ENCODE data around the gene MAST4.

The MAST4 gene

DNA sequence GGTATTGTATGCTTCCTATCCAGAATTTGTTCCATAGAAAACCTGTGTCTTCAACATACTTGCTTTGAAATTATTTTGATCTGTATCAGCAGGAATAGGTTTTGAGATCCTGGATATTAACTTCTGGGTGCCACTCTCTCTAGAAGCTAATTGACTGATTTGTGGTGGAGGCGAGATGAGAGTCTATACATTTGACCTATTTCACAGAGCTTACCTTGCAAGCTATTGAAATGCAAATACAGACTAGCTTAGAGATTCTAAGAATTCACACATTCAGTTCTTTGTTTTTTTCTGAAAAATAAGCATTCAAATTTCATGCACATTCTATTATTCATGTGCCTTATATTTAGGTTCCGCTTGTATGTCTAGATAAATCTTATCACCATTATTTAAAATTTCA lies 246.3 kb downstream of the MAST4 start:
- no peak for DNase-seq (ENCODE audit: low read depth)

DNA sequence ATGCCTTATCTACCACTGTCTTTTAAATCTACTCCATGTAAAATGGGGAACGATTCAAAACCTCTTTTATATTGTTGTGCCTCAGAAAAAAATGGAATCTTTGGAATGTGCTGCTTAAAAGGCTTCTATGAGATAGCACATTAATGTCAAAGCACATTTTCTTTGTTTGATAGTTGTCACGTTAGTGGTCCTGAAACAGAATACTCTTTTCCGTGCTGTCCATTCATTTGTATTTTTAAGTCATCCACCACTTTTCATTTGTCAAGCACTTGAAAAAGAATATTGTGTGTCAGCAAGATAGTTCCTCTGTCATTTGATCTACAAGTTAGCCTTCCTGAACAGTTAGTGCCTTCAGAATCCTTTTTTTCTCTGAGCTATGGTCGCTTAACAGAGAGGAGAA lies 246.9 kb downstream of the MAST4 start:
- no peak for DNase-seq (ENCODE audit: low read depth)

DNA sequence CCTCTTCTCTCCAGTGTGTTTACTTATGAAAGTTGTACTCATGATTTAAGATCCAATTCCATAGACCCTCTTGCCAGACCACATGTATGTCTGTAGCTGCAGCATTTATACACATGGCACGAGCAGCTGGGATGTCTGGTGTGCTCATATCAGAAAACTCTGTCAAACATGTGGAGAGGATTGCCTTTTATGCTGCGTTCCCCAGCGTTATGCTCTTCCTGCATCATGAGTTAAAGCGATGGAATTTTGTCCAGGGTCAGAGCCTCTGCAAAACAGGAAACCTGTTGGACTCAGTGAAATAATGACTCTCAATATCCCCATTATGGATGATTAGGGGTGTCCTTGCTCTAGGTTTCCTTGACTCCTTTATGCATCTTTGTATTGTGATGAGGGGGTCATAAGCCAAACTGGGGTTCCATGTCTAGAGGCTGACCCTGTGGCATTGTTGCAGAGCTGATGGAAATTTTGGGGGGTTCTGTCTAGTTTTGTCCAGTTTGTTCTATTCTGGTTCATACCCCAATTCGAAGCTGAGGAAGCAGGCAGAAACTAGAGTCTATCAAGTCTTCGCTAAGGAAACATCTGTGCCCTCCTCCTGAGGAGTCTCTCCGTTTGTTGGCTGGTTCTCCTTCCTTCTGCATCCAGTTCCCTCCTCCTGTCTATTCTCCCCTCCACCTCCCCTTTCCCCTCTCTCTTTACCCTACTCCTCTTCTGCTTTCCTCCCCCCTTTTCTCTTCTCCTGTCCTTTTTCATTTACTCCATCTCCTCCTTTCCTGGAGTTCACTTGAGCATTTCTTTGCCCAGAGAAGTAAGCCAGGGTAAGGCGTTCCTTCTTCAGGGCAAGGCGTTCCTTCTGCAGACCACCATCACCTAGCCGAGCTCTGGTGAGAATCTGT lies 252.8 kb downstream of the MAST4 start:
- no peak for DNase-seq (ENCODE audit: low read depth)

DNA sequence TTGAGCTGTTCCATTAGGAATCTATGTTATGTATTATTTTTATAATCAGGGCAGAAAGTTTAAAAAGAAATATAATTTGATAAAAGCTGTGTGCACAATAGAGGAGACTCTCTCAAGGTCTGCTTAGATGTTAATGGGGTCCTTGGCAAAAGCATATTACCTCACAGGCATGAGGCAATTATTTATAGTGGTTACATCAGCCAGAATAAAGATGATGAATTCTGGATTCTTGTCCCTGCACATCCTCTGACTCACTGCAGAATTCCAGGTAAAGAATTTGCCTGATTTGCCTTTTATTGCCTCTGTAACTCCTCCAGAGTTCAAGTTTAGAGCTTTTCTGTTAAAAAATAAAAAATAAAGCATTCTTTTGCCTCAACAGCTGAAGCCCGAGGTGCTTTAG lies 253.6 kb downstream of the MAST4 start:
- no peak for DNase-seq (ENCODE audit: low read depth)

DNA sequence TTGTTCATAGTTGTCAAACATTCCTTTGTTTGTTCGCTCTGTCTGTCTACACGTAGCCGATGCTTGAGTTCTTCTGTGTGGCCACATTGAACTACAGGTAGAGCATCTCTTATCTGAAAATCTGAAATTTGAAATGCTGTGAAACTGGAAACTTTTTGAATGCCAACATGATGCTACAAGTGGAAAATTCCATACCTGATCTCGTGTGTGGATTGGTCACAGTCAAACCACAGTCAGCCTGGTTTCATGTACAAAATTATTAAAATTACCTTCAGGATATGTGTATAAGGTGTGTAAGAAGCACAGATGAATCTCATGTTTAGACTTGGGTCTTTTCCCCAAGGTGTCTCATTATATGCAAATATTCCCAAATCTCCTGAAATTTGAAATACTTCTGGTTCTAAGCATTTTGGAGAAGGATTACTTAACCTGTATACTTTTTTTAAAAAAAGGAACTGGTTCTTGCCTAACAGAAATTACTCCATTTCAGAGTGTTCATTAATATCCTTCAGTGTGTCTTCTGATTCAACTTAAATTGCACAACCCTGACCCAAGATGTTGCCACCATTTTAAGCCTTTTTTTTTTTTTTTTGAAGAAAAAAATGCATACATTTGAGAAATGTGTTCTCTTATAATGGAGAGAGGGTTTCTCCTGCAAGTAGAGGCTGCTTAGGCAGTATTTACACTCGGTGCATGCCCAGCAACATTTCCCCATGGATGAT lies 254.3 kb downstream of the MAST4 start:
- no peak for DNase-seq (ENCODE audit: low read depth)

DNA sequence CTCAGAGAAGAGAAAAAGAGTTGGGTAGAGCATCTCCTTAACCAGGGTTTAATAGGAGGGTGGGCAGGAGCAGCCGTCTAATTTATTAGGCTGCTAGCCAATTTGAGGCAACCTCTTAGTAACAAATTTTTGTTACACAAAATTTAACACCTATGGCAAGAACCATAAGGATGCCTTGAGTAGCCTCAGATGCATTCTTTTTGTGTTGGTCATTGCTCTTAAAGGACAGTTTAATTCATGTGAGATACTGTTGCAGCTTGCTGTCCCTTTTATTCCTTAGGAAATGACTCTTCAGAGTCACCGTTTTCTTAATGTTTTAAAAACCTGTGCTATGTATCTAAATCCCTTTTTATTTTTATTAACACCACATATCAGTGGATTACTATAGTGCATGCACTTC lies 255.1 kb downstream of the MAST4 start:
- no peak for DNase-seq (ENCODE audit: low read depth)

DNA sequence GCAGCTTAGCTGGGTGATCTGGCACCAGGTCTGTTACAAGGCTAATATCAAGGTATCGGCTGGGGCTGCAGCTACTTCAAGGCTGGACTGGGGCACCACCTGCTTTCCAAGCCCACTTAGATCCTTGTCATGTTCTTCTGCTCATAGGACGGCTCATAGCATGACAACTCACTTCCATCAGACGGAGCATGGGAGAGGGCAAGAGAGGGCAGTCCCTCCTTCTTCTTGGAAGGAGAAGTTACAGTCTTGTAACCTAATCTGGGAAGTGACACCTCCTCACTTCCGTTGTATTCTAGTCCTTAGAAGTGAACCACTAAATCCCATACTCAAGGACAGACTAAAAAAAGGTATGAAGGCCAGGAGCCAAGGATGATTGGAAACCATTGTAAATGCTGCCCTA lies 258.2 kb downstream of the MAST4 start:
- DNase-seq (ENCODE audit: low read depth) = no peak

DNA sequence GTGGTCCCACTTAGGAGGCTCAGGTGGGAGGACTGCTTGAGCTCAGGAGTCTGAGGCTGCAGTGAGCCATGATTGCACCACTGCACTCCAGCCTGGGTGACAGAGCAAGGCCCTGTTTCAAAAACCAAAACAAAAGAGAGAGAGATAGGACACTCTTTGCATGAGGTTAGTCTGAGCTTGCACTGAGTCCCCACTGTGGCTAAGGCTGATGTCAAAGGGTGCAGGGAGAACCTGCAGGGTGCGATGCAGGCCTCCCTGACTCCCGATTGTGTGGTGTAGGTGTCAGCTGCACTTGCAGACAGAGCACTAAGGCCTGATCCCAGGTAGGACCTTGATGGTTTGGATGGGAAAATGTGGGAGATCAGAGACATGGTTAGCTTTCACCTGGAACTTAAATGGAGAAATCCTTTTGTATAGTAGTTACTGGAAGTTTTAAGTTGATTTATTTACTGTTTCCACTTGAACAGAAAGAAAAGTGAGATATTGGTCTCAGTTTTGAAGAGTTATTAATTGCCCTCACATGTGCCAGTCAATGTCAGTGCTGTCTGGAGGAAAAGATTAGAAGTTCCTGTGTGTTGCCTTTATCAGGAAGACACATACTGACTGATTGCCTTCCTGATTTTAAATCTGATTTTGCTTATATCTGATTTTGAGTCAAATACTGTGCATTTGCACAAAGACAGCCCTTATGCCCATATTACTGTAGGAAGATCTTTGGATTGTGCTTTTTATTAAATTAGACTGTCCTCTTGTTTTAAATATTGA lies 260.0 kb downstream of the MAST4 start:
- no peak for DNase-seq (ENCODE audit: low read depth)

DNA sequence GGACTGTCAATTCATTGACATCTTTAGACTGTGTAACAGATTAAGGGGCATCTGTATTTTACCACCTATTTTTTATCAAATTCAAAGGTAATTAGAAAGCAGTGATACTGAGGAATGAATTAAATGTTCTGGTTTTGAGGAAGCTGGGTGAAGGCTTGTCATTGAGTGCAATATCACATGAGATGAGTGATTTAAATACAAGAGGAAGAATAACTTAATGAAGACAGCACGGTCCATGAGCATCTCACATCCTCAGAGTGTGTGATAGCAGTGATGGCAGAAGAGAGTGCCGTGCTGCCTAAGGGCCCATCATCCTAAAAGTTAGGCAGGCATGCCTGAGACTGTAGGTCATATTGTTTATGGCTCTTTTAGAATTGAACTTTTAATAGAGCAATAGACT lies 263.3 kb downstream of the MAST4 start:
- no peak for DNase-seq (ENCODE audit: low read depth)

DNA sequence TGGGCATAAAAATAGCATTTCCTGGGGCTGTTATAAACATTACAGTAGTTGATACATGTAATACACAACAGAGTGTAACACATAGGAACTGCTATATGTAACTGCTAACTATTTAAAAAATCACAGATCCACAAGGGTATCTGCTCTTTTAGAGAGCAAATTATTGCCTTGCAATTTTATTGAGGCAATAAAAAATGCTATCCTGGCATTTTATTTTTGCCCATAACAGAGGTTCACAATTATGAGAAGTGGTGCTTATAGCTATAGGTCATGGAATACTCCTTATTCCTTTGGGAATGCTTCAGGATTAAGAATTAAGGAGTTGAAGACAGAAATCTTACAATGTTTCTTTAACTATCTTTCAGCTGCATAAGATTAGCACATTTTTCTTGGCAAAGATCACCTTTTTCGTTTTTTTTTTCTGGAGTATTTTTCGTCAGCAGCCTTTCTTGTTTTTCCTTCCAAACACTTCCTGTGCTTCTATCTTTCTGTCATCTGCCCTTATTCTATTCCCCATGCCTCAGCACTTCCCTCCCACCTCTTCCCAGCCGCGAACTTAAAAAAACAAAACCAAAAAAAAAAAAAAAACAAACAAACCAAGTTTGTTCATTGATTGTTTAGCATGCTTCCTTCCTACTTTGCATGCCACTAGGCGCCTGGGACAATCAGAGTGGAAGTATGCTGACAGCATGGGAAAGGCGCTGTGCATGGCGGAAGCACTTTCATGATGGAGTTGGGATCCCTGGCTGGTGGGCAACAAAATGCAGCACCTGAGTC lies 264.2 kb downstream of the MAST4 start:
- DNase-seq (ENCODE audit: low read depth) = no peak

DNA sequence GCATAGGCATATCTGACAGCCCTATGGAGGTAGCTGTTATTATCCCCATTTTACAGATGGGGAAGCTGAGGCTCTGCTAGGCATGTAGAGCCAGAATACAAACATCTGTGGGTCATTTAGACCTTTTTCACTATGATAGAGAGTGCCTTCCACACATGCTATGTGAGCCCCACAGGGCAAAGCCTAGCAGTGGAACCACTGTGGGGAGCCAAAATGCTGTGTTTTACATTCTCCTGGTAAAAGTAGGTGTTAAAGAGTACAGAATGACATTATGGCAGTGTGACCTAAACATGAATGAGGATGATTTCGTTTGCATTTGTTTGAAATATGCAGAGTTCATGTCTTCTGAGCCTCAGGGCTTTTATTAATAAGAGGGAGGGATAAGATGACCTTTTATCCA lies 265.2 kb downstream of the MAST4 start:
- DNase-seq (ENCODE audit: low read depth) = no peak

DNA sequence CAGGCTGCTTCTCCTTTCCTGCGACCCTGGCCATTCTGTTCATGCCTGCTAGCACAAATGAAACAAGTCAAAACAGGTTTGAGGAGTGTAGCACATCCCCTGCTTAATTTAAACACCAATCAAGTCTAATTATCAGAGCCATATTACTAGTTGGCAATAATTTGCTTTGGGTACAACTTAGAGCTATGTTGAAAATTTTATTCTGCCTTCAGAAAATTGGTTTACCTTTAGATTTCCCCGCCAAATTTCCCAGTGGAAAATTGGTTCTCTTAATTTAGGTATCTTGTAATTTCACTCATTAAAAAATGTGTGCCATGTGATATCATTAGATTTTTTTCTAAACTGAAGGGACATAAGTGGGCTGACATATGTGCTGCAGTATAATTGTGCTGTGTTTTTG lies 265.8 kb downstream of the MAST4 start:
- no peak for DNase-seq (ENCODE audit: low read depth)

DNA sequence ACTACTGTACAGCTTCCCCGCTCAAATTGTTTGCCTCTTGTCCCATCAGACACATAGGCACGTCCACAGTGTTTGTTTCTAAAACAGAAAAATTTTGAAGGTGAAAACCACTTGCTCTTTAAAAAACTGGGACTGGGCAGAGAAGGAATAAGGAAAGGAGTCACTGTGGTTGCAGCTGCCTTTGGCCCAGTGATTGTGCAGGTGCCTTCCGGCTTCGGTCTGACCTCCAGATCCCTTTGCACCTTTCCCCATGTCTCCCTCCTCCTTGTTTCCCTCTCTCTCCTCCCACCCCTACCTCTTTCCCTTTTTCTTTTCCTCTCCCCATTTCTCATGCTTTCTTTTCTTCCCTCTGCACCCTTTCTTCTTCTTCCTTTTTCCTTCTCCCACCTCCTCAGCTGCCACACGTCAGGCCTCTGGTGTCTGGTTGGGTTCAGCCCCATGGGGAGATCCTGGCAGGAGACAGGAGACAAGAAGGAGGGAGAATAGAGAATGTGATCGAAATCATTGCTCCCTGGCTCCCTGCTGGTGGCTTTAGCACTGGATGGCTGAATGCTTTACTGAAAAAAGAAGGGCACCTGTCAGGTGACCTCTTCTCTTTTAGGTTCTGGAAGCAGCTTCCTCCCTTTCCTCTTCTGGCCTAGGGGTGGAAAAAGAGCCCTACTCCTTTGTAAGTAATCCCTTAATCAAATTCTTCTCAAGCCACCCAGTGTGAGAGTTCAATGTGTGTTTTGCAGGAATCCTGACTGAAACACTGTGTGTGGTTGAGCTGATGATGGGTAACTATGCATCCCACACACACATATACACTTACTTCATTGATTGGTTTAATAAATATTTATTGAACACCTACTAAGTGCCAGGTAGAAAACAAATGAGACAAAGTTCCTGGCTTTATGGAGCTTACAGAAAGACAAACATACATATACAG lies 267.3 kb downstream of the MAST4 start:
- DNase-seq (ENCODE audit: low read depth) = no peak

DNA sequence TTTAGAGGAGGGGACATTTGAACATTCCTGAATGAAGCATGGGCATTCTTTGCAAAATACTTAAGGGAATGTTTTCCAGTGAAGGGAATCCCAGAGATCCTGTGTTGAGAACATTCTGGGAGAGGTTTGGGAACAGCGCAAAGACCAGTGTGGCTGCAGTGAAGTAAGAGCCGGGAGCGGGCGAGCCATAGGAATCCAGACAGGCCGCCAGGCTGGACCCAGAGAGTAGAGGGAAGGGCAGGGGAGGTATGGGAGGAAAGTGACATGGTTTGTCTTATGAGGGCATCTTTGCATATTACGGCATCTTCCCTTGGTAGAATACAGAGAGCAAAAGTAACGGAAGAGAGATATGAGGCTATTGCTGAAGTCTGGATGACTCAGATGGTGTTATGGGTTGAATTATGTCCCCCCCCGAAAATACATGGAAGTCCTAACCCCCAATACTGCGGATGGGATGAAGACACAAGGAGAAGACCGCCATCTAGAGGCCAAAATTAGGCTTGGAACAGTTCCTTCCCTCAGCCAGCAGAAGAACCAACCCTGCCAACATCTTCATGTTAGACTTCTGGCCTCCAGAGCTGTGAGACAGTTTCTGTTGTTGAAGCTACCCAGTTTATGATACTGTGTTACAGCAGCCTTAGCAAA lies 268.2 kb downstream of the MAST4 start:
- DNase-seq (ENCODE audit: low read depth) = no peak

DNA sequence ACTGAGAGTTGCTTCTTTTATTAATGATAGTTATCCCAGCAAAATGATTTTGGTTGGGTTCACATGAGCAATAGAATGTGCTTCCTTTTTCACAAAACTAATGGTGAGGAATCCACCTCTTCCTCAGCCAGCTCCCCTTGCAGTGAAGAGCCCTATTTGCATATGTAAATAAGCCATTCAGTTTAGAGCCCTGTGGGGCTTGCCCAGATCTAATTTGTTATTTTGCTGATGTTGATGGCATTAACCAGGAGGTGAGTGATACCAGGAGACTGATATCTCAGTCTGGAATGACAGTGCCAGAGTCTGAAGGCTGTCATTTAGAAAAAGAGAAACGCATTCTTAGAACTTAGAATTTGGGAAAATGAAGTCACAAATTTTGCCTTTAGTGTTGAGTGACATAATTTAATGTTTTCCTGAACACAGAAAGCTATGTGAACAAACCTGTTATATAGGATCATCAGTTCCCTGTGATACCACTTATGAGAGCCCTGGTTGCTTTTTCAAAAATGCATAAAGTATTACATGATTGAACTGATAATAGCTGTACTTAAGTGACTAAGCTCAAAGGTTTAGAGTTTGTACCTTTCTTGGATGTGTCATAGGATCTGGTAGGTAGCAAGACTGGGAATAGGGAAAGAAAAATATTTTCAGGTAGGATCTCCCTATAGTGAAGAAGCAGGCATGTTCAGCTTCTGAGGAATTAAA lies 271.6 kb downstream of the MAST4 start:
- no peak for DNase-seq (ENCODE audit: low read depth)

DNA sequence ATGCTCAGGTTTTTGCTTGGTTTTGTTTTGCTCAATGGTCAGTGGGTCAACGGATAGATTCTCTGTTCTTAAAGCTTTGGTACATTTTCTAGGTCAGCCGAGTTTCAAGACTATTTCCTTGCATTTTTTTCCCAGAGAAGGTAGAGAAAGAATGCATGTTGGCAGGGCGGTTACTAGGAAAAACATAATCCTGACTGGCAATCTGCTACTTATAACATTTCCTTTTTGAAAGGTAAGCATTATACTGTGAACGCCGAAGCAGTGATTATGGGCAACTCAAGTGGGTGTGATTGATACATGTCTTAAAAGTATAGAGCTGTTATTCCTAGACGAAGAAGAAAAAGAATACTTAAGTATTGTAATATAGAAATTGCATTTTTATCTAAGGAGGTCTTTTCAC lies 273.2 kb downstream of the MAST4 start:
- no peak for DNase-seq (ENCODE audit: low read depth)

DNA sequence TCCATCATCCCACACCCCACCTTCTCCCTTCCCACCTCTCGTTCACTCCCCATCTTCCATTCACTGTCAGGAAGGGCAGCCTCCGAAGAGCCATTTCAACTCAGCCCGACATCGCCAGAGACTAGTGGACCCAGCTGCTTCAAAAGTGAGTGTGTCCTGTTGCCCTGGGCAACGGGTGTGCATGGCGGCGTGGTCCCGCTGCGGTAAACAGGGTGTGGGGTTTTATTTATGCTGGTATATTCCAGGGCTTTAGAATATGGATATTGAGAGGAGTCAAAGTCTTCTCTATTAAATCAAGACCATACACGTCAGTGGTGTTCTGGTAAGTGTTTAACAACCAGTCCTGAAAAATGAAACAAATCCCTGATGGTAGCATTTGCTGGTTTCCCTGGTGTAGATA lies 274.5 kb downstream of the MAST4 start:
- DNase-seq (ENCODE audit: low read depth) = no peak

DNA sequence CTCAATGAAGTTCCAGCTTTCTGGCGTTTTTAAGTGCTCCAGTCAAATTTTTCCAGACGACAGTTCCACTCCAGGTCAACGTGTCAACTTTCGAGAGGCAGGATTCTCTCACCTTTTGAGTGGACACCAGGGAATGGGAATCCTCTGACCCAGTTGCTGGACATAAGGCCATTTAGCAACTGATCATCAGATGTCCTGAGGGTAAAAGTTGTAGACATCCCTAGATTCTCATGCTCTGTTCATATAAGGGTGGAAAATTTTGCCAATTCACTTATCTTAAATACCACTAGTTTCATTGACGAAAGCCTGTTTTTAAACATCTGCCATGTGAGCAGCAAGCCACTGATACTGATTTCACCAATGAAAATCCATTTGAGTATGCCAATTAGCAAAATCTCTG lies 275.5 kb downstream of the MAST4 start:
- no peak for DNase-seq (ENCODE audit: low read depth)

DNA sequence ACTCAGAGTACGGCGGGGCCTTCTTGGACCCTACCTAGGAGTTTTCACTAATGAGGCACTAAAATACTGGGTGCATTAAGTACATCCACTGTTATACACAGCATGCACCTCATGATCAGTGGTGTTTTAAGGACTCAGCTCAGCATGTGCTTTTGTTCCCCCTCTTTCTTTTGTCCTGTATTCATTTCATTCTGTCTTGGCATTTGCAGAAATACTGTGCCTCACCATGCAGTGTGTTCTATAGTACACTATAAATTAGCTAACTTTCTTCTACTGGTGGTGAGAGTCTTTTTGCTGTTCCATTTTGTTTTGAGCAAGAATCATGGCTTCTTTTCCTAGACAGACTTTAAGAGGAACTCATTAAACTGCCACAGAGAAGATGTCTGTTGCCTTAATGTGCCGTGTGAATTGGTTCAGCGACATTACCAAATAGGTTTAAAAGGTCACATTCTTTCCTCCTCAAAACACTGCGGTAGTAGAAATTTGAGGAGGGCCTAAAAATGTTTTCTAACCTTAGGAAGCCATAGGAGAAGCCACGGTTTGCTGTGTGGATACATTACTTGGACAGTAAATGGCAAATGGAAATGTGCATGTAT lies 276.6 kb downstream of the MAST4 start:
- DNase-seq (ENCODE audit: low read depth) = no peak

Measured in CMK (cell line).